GM19397 (cell line): ENCODE data around the gene ACAP3.

Experiments used
- ATAC-seq: cut with Tn5 transposase; IDR thresholded peaks from one replicate; pipeline ENCODE4 v1.9.1; 2021; ENCODE audit warnings: mild to moderate bottlenecking, moderate library complexity; ENCODE audit not compliant: unreplicated experiment

The ACAP3 gene

GRCh38 chr1:1272341-1273208 lies 35.2 kb downstream of the ACAP3 start:
- ATAC-seq = no peak

GRCh38 chr1:1270813-1271212 lies 36.9 kb downstream of the ACAP3 start:
- ATAC-seq = no peak

GRCh38 chr1:1268284-1268682 lies 39.4 kb downstream of the ACAP3 start:
- ATAC-seq = no peak

GRCh38 chr1:1267488-1268283 lies 40.0 kb downstream of the ACAP3 start:
- ATAC-seq = no peak

- no peak for ATAC-seq
Measured at GRCh38 chr1:1264868-1265272, 42.9 kb downstream of the ACAP3 start.

- no peak for ATAC-seq
Measured at GRCh38 chr1:1264026-1264425, 43.7 kb downstream of the ACAP3 start.

GRCh38 chr1:1262758-1263157 lies 45.0 kb downstream of the ACAP3 start:
- no peak for ATAC-seq

- no peak for ATAC-seq
Measured at GRCh38 chr1:1262071-1262470, 45.7 kb downstream of the ACAP3 start.

- no peak for ATAC-seq
Measured at GRCh38 chr1:1260843-1261560, 46.7 kb downstream of the ACAP3 start.

- ATAC-seq = no peak
Measured at GRCh38 chr1:1259951-1260600, 47.7 kb downstream of the ACAP3 start.

- ATAC-seq = no peak
Measured at GRCh38 chr1:1259540-1259939, 48.2 kb downstream of the ACAP3 start.

GRCh38 chr1:1259119-1259488 lies 48.6 kb downstream of the ACAP3 start:
- ATAC-seq = no peak

- no peak for ATAC-seq
Measured at GRCh38 chr1:1256956-1257871, 50.5 kb downstream of the ACAP3 start.

- no peak for ATAC-seq
Measured at GRCh38 chr1:1255611-1256010, 52.1 kb downstream of the ACAP3 start.

- no peak for ATAC-seq
Measured at GRCh38 chr1:1255078-1255477, 52.7 kb downstream of the ACAP3 start.

- ATAC-seq = no peak
Measured at GRCh38 chr1:1254667-1254998, 53.1 kb downstream of the ACAP3 start.

GRCh38 chr1:1253972-1254666 lies 53.6 kb downstream of the ACAP3 start:
- no peak for ATAC-seq

- no peak for ATAC-seq
Measured at GRCh38 chr1:1253314-1253713, 54.4 kb downstream of the ACAP3 start.

GRCh38 chr1:1250786-1251284 lies 56.9 kb downstream of the ACAP3 start:
- ATAC-seq = no peak
